Neural progenitor cell (in vitro differentiated cells): ENCODE results near the gene UGGT1. TPM values are rescaled to one million over a fixed set of nuclear protein-coding genes. Genes with fewer than 3 reads are reported as not detected.

Experiments
- DNase-seq: peaks from one replicate; pipeline ENCODE4 v3.0.0-alpha.2; 2016; ENCODE audit warnings: low spot score
- H2AFZ ChIP-seq: fragments of 200-600 bp; sonication (generic); replicated peaks from 2 replicates; pipeline ENCODE4 v1.6.1; 2016; ENCODE audit warnings: antibody characterized with exemption
- H3F3A ChIP-seq: fragments of 200-600 bp; sonication (generic); 2 replicates; pipeline ENCODE4 v1.6.1; 2016; ENCODE audit warnings: antibody characterized with exemption, low read depth
- H3K27ac ChIP-seq: fragments of 200-600 bp; sonication (generic); 2 replicates; pipeline ENCODE4 v1.5.1; 2016; ENCODE audit warnings: mild to moderate bottlenecking
- H3K27me3 ChIP-seq: fragments of 200-600 bp; sonication (generic); 2 replicates; pipeline ENCODE4 v1.6.1; 2016; ENCODE audit warnings: mild to moderate bottlenecking, moderate library complexity
- H3K36me3 ChIP-seq: fragments of 200-600 bp; sonication (generic); 2 replicates; pipeline ENCODE4 v1.5.1; 2016
- H3K4me1 ChIP-seq: fragments of 200-600 bp; sonication (generic); 2 replicates; pipeline ENCODE4 v1.6.1; 2016; ENCODE audit warnings: mixed run types
- H3K4me2 ChIP-seq: fragments of 200-600 bp; sonication (generic); 2 replicates; pipeline ENCODE4 v1.6.1; 2016
- H3K4me3 ChIP-seq: fragments of 200-600 bp; sonication (generic); 2 replicates; pipeline ENCODE4 v1.5.1; 2016
- H3K79me2 ChIP-seq: fragments of 200-600 bp; sonication (generic); 2 replicates; pipeline ENCODE4 v1.6.1; 2016; ENCODE audit warnings: low read depth
- H3K9ac ChIP-seq: fragments of 200-600 bp; sonication (generic); 2 replicates; pipeline ENCODE4 v1.6.1; 2016
- H3K9me3 ChIP-seq: fragments of 200-600 bp; sonication (generic); 2 replicates; pipeline ENCODE4 v1.5.1; 2016; ENCODE audit warnings: low read depth
- H4K20me1 ChIP-seq: fragments of 200-600 bp; sonication (generic); 2 replicates; pipeline ENCODE4 v1.6.1; 2016; ENCODE audit warnings: low read depth
- H3K27ac Mint-ChIP-seq: 3 replicates; pipeline ENCODE4 v1.8.0; 2021; ENCODE audit warnings: mixed read lengths
- H3K27me3 Mint-ChIP-seq: 2 replicates; pipeline ENCODE4 v1.8.0; 2022; ENCODE audit warnings: low read depth, mild to moderate bottlenecking, inconsistent platforms, moderate library complexity, mixed read lengths; ENCODE audit not compliant: insufficient read depth
- H3K36me3 Mint-ChIP-seq: 3 replicates; pipeline ENCODE4 v1.8.0; 2021; ENCODE audit warnings: mixed read lengths
- H3K4me1 Mint-ChIP-seq: 3 replicates; pipeline ENCODE4 v1.8.0; 2021; ENCODE audit warnings: mixed read lengths
- H3K4me3 Mint-ChIP-seq: 3 replicates; pipeline ENCODE4 v1.8.0; 2021; ENCODE audit warnings: mild to moderate bottlenecking, moderate library complexity, mixed read lengths
- H3K9me3 Mint-ChIP-seq: 3 replicates; pipeline ENCODE4 v1.8.0; 2020; ENCODE audit warnings: mixed read lengths
- CTCF ChIP-seq: fragments of 200-600 bp; sonication (generic); IDR thresholded peaks from 2 replicates; pipeline ENCODE4 v1.5.1; 2017; ENCODE audit warnings: antibody characterized with exemption, mild to moderate bottlenecking
- EZH2 ChIP-seq: fragments of 200-600 bp; sonication (generic); IDR thresholded peaks from 2 replicates; pipeline ENCODE4 v1.6.1; 2017; ENCODE audit warnings: antibody characterized with exemption, mild to moderate bottlenecking, moderate library complexity
- EZH2phosphoT487 ChIP-seq: fragments of 200-600 bp; sonication (generic); IDR thresholded peaks from 2 replicates; pipeline ENCODE4 v1.6.1; 2017; ENCODE audit warnings: antibody characterized with exemption
- total RNA-seq: library from RNA; depleted of rRNA; stranded (reverse); fragments of >200 nt; gene quantifications from 2 replicates; pipeline ENCODE4 v1.2.3, GENCODE V29; 2015; ENCODE audit warnings: low replicate concordance

Gene UGGT1
- total RNA-seq, 1 donor from 2014 or later = 56.3 TPM

- Mint-ChIP-seq H3K27me3 (peaks cover 8% of the 10 kb centered on the region), H3K4me3 (no peak overlapping the region), H3K9me3 (no peaks in the 10 kb centered on the region), H3K36me3 (no peaks in the 10 kb centered on the region), H3K27ac (no peak overlapping the region), H3K4me1 (peaks cover 7% of the 10 kb centered on the region)
- no peak overlapping the region for H3K4me3 ChIP-seq
- H3K27me3 ChIP-seq = no peaks in the 10 kb centered on the region
- no peak overlapping the region for H3K4me2 ChIP-seq
- H3K27ac ChIP-seq = no peak overlapping the region
- peaks cover 11% of the 10 kb centered on the region for H3F3A ChIP-seq
- H3K36me3 ChIP-seq = no peaks in the 10 kb centered on the region
- no peak for TF ChIP-seq EZH2phosphoT487
- TF ChIP-seq EZH2 = no peak
- no peak for TF ChIP-seq CTCF
- no peaks in the 10 kb centered on the region for H3K4me1 ChIP-seq
- no peak overlapping the region for H2AFZ ChIP-seq
- no peak overlapping the region for H3K9ac ChIP-seq
- no peaks in the 10 kb centered on the region for H3K9me3 ChIP-seq
- DNase-seq = no peak
- H4K20me1 ChIP-seq = no peaks in the 10 kb centered on the region
- no peaks in the 10 kb centered on the region for H3K79me2 ChIP-seq
These were observed 4.8 kb upstream of the UGGT1 start for GRCh38 chr2:128086244-128086643.

GRCh38 chr2:128090575-128090944 lies 440 bp upstream of the UGGT1 start:
- H2AFZ ChIP-seq = peak overlapping the region; percentile 79
- Mint-ChIP-seq H3K4me1 (peaks cover 18% of the 10 kb centered on the region), H3K27ac (peak overlapping the region; percentile 37), H3K9me3 (no peaks in the 10 kb centered on the region), H3K36me3 (no peaks in the 10 kb centered on the region), H3K4me3 (peak overlapping the region; percentile 95), H3K27me3 (peaks cover 4% of the 10 kb centered on the region)
- peak overlapping the region; percentile 74 for H3K4me3 ChIP-seq
- H3K4me2 ChIP-seq = peak overlapping the region; percentile 86
- no peaks in the 10 kb centered on the region for H3K4me1 ChIP-seq
- no peaks in the 10 kb centered on the region for H3K9me3 ChIP-seq
- peak overlapping the region; percentile 63 for H3K9ac ChIP-seq
- no peak for DNase-seq
- no peak for TF ChIP-seq EZH2phosphoT487
- no peak for TF ChIP-seq CTCF
- TF ChIP-seq EZH2 = no peak
- H3K27me3 ChIP-seq = no peaks in the 10 kb centered on the region
- H3K79me2 ChIP-seq = peaks cover 42% of the 10 kb centered on the region
- peaks cover 11% of the 10 kb centered on the region for H4K20me1 ChIP-seq
- H3K36me3 ChIP-seq = no peaks in the 10 kb centered on the region
- peaks cover 13% of the 10 kb centered on the region for H3F3A ChIP-seq
- H3K27ac ChIP-seq = no peak overlapping the region

- Mint-ChIP-seq H3K36me3 (no peaks in the 10 kb centered on the region), H3K27ac (no peak overlapping the region), H3K4me1 (peaks cover 18% of the 10 kb centered on the region), H3K4me3 (peak overlapping the region; percentile 95), H3K27me3 (peaks cover 4% of the 10 kb centered on the region), H3K9me3 (no peaks in the 10 kb centered on the region)
- no peaks in the 10 kb centered on the region for H3K9me3 ChIP-seq
- TF ChIP-seq EZH2 (no peak), EZH2phosphoT487 (no peak), CTCF (no peak)
- peaks cover 13% of the 10 kb centered on the region for H3F3A ChIP-seq
- H2AFZ ChIP-seq = peak overlapping the region; percentile 82
- no peak for DNase-seq
- H3K79me2 ChIP-seq = peaks cover 53% of the 10 kb centered on the region
- H3K27me3 ChIP-seq = no peaks in the 10 kb centered on the region
- peak overlapping the region; percentile 77 for H3K9ac ChIP-seq
- peak overlapping the region; percentile 86 for H3K4me2 ChIP-seq
- no peak overlapping the region for H3K27ac ChIP-seq
- H3K36me3 ChIP-seq = no peaks in the 10 kb centered on the region
- peak overlapping the region; percentile 74 for H3K4me3 ChIP-seq
- no peaks in the 10 kb centered on the region for H3K4me1 ChIP-seq
- H4K20me1 ChIP-seq = peaks cover 13% of the 10 kb centered on the region
These were observed 703 bp downstream of the UGGT1 start for GRCh38 chr2:128091726-128092080.
